ENCODE measurements around the gene PRDM11. TPM values are rescaled to one million over a fixed set of nuclear protein-coding genes. Genes with fewer than 3 reads are reported as not detected.

Gene PRDM11
- total and polyA plus RNA-seq, 2 of the 8 experiments (the other 6 are each of a cell fraction or from before 2014, with no cell fraction given): 3.6 to 11.7 TPM

- H3K23me2 ChIP-seq (ENCODE audit: low read depth, low read length): no peaks in the 10 kb centered on the region
- H4K91ac ChIP-seq (replicated peaks; ENCODE audit: insufficient read length, low read length): no peak overlapping the region
- DNase-seq (ENCODE audit: low read depth in 1 of 2, low spot score in 2 of 2) (peak in 1 of 2 experiments; percentile 56), FAIRE-seq (peak; percentile 84)
- no peak overlapping the region for H3K4me2 ChIP-seq (ENCODE audit: insufficient read depth in 1 of 2, low read depth in 2 of 2, low read length in 2 of 2)
- H3K4me1 ChIP-seq (replicated peaks in 1 of 4; ENCODE audit: control insufficient read depth in 3 of 4, insufficient read depth in 4 of 4, low read length in 3 of 4): no peaks in the 10 kb centered on the region; a peak in 1 of 7 replicates
- H3K79me2 ChIP-seq (ENCODE audit: control insufficient read depth in 1 of 2, insufficient read depth in 2 of 2, low read length in 2 of 2): no peaks in the 10 kb centered on the region
- H2BK5ac ChIP-seq (ENCODE audit: low read depth, low read length): no peak overlapping the region
- no peak overlapping the region for H2BK20ac ChIP-seq (ENCODE audit: low read length)
- no peak overlapping the region for H3K9ac ChIP-seq (replicated peaks in 1 of 4; ENCODE audit: extremely low read depth in 1 of 4, low read depth in 3 of 4, low read length in 3 of 4)
- H3K4ac ChIP-seq (replicated peaks; ENCODE audit: insufficient read length, low read depth, low read length): no peak overlapping the region
- H3K56ac ChIP-seq (replicated peaks; ENCODE audit: insufficient read length, low read depth, low read length): no peak overlapping the region
- H2AFZ ChIP-seq (ENCODE audit: low read length): peak overlapping the region; percentile 85; the same call in 1 of the 2 replicates
- H4K5ac ChIP-seq (ENCODE audit: insufficient read length, low read depth, low read length): no peak overlapping the region
- H2BK15ac ChIP-seq (ENCODE audit: low read length): no peak overlapping the region; the same call in 1 of the 2 replicates
- H3K23ac ChIP-seq (ENCODE audit: insufficient read length): no peak overlapping the region
- no peaks in the 10 kb centered on the region for H4K20me1 ChIP-seq (replicated peaks in 1 of 2; ENCODE audit: control insufficient read depth in 1 of 2, insufficient read depth in 2 of 2, low read length in 2 of 2)
- no peaks in the 10 kb centered on the region for H3K27me3 ChIP-seq (replicated peaks in 1 of 4; ENCODE audit: control insufficient read depth in 3 of 4, extremely low read depth in 1 of 4, insufficient read depth in 3 of 4, low read length in 3 of 4)
- H3K9me3 ChIP-seq (ENCODE audit: insufficient read depth in 2 of 2, low read depth in 1 of 2, low read length in 1 of 2): no peaks in the 10 kb centered on the region
- WGBS, 2 experiments (ENCODE audit: extremely low coverage in 1 of 2, insufficient coverage in 1 of 2, insufficient read length in 1 of 2, insufficient replicate concordance in 2 of 2, low coverage in 1 of 2, low lambda C conversion rate in 2 of 2, missing lambda C conversion rate in 1 of 2): 13% methylated on average over 10 of the region's 10 CpGs; no CpG with 5 or more reads in 1 of the 2 experiments
- TF ChIP-seq CTCF (IDR thresholded peaks at IDR 0.05; ENCODE audit: control extremely low read depth in 1 of 3, insufficient read depth in 1 of 3, low read depth in 1 of 3, low read length in 3 of 3) (peak; percentile 22 to 82 (median 80)), RAD21 (IDR thresholded peaks at IDR 0.05 in 1 of 2, conservative IDR thresholded peaks at IDR 0.05 in 1 of 2; ENCODE audit: low read depth in 2 of 2, low read length in 2 of 2) (peak; percentile 91 to 94), MAFK (IDR thresholded peaks at IDR 0.05; ENCODE audit: low read depth, low read length) (no peak), E2F6 (IDR thresholded peaks at IDR 0.05) (no peak), BRCA1 (IDR thresholded peaks at IDR 0.05; ENCODE audit: low read depth, low read length) (no peak)
- ChIA-PET POLR2A (ENCODE audit: partially characterized antibody) (interaction anchor here (0.7 to 1.3 kb wide), 2 partner anchors 177 to 330 kb away, joined by 3 read pairs; no protein-coding TSS in a partner anchor), CTCF (ENCODE audit: partially characterized antibody) (interaction anchor here (0.6 to 34.2 kb wide), 76 partner anchors 8 to 661 kb away, joined by 3 to 1347 read pairs (median 5); partner anchors contain the start of gene SYT13)
- no peak overlapping the region for H3K14ac ChIP-seq (ENCODE audit: insufficient read length)
- H4K8ac ChIP-seq (ENCODE audit: extremely low read depth, insufficient read depth, low read length): no peak overlapping the region
- no peak overlapping the region for H3K18ac ChIP-seq (ENCODE audit: extremely low read depth, low read length)
- H2AK5ac ChIP-seq (ENCODE audit: low read depth, low read length): no peak overlapping the region
- H2BK120ac ChIP-seq (replicated peaks; ENCODE audit: low read depth, low read length): no peak overlapping the region
- H3K27ac ChIP-seq (ENCODE audit: low read depth, low read length): no peak overlapping the region
- H2BK12ac ChIP-seq (ENCODE audit: low read depth, low read length): no peak overlapping the region
- H3K79me1 ChIP-seq (ENCODE audit: low read depth, low read length): no peaks in the 10 kb centered on the region
- H3K36me3 ChIP-seq (ENCODE audit: control insufficient read depth in 2 of 4, insufficient read depth in 4 of 4, low read length in 3 of 4): no peaks in the 10 kb centered on the region
- no peak overlapping the region for H3K4me3 ChIP-seq (ENCODE audit: extremely low read depth in 1 of 4, insufficient read depth in 2 of 4, low read depth in 3 of 4, low read length in 4 of 4)
These were observed 35.9 kb upstream of the PRDM11 start for GRCh38 chr11:45110562-45110961.

Measured in H1 (cell line).